GM10847 (cell line): ENCODE results near the gene BCL2L15.
A peak's percentile ranks its signal among the peaks of the same experiment; 100 is the strongest.

Experiments used
- POLR2A ChIP-seq: IDR thresholded peaks from 2 replicates; pipeline ENCODE4 v1.6.1; 2011; ENCODE audit not compliant: insufficient read length; ENCODE audit errors: extremely low read depth

Gene BCL2L15

GRCh38 chr1:113917400-113918082 is 30.2 kb upstream of the BCL2L15 start:
- TF ChIP-seq POLR2A = no peak

DNA sequence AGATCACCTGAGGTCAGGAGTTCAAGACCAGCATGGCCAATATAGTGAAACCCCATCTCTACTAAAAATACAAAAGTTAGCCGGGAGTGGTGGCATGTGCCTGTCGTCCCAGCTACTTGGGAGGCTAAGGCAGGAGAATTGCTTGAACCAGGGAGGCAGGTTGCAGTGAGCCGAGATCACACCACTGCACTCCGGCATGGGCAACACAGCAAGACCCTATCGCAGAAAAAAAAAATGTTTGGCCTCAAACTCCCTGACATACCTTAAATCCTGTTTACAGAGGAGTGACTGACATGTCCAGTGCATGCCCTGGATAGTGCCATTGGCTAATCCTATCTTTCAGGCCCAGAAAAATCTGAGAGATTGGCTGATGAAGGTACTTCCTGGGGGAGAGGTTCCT is 29.6 kb upstream of the BCL2L15 start:
- TF ChIP-seq POLR2A = no peak

GRCh38 chr1:113913887-113914664 is 26.7 kb upstream of the BCL2L15 start:
- TF ChIP-seq POLR2A = no peak

DNA sequence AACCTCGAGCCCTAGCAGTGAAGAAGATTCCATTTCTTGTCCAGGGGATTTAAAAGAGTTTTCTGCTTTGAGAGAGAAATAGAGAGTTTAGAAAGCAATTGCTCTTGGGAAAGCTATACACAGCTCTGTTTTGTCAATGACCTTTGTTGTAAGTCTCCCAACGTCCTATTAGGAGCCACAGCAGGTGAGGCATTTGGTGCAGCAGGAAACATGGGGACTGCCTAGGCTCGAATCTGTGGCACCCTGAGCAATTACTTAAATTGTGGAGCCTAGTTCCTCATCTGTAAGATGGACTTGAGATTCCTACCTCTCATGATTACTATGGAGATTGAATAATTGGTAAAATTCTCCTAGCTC is 25.9 kb upstream of the BCL2L15 start:
- TF ChIP-seq POLR2A = no peak

DNA sequence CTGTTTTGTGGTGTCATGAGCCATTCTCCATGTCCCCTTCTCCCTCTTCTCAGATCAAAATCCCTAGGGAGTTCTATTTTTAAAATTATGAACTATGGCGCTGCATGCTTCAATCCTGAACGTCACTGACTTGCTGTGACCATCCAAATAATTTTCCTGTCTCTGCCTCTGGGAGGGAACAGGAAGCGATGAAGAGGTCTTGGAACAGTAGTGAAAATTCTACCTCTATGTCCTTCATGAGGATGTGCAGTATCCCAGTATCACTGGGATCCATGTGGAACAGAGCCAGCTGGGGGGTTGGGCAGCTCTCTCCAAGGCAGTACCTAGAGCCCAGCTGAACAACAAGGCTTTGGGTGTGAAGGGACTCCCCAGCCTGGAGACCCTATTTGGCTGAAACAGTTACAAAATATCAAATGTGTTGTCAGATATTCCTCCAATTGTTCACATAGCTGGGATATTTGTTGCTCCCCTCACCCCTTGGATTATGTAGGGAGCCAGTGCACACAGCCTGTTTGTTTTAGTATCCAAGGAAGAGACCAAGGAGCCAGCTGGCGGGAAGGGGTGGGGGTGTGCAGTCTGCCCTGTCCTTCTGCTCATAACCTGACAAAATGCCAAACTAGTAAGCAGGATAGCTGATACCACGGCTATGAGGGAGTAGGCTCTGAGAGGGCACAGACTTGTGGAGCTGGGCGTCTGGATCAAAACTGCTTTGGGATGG is 25.4 kb upstream of the BCL2L15 start:
- TF ChIP-seq POLR2A = no peak

DNA sequence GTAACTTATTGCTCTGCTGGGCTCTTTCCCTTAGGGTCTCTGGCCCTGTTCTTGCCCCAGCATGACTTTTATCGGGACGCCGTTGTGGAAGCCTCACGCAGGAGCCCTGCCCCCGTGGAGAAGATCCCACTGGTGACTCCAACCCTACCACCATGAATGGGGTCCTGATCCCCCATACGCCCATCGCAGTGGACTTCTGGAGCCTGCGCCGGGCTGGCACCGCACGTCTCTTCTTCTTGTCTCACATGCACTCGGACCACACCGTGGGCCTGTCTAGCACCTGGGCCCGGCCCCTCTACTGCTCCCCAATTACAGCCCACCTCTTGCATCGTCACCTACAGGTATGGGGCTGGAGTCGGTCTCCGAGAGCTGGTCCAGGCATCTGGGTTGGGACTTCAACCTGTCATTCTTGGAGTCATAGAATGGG is 18.1 kb upstream of the BCL2L15 start:
- TF ChIP-seq POLR2A = no peak

- peak; percentile 64 for TF ChIP-seq POLR2A
Observed at GRCh38 chr1:113904674-113905434, 17.5 kb upstream of the BCL2L15 start, which contains the start of the genes AP4B1 and DCLRE1B. Gene AP4B1 (minus strand): TSS chr1:113904799. CDS start chr1:113904717, 82 bp downstream. Gene DCLRE1B (plus strand): TSS chr1:113905326. CDS start chr1:113905587, 261 bp downstream.

DNA sequence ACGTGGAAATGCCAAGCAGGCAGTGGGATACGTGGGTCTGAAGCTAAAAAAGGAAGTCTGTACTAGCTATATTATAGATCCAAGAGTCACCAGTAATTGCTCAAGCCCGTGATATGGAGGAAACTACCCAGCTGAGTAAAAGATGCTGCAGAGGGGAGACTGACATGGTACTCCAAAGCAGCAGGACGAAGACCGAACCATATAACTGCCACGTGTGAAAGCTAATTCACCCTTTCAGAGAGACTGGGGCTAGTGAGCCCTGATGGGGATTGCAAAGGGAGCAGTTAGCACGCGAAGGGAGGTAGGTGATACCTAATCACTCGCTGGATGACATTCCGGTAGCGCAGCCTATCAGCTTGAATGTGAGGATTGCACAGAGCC is 16.9 kb upstream of the BCL2L15 start:
- no peak for TF ChIP-seq POLR2A

DNA sequence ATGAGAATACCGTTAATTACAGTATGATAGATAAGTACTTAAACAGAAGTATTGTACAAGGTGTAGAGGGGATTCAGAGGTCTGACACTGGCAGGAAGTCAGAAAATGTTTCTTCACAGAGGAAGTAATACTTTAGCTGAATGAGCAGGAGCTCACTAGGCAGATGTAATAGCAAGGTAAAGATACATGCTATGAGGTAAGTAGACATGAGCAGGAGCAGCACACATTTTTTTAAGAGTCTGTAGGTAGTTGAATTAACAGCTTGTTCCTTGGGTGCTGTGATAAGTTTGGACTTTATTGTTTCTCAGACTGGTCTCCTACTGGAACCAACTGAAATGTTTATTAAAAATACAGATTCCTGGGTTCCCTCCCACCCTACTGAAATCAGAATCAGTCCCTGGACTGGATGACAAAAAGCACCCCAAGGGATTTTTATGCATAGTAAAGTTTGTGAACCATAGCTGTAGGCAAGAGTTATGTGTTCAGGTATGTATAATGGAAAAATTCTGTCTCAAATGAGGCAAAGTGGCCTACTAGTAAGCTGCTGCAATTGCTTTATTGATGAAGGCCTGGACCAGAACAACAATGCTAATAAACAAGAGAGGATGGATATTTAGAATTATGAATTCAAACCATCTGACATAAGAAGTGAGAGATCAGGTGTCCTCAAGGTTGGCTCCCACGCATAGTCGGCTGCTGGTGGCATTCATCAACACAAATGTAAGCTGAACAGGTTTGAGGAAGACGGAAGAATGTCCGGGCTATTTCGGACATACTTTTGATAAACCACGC is 16.3 kb upstream of the BCL2L15 start:
- TF ChIP-seq POLR2A = no peak

DNA sequence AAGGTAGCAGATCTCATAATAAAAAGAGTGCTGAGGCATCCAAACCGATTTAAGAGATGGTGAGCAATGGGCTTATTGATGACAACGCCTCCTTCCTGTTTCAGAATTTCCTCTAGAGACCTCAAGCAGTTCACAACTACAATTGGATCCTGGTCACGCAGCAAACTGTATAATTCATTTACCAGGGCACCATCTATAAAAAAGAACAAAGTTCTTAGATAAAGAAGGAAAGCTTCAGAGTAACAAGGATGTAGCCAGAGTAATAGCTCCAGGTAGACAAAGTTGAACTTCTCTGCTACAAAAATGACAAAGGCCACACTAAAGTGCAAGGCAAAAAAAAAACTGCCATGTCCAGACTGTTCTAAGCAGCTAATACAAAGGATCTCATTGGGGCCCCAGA is 13.8 kb upstream of the BCL2L15 start:
- no peak for TF ChIP-seq POLR2A

DNA sequence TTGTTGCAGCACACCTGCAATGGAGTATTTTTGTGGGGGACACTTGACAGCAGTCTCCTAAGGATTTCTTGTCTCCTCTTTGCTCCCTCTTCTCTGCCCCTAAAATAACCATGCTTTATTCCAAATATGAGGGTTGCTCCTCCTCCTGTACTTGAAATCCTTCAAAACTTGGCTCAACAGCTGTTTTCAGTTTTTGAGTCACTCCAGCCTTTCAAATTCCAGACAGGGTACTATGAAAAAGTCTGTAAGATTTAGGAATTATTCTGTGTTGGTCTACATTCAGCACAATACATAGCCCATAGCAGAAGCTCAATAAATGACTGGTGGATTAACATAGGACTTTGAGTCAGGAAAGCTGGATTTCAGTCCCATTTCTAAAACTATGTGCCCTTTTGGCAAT is 11.7 kb upstream of the BCL2L15 start:
- TF ChIP-seq POLR2A = no peak

DNA sequence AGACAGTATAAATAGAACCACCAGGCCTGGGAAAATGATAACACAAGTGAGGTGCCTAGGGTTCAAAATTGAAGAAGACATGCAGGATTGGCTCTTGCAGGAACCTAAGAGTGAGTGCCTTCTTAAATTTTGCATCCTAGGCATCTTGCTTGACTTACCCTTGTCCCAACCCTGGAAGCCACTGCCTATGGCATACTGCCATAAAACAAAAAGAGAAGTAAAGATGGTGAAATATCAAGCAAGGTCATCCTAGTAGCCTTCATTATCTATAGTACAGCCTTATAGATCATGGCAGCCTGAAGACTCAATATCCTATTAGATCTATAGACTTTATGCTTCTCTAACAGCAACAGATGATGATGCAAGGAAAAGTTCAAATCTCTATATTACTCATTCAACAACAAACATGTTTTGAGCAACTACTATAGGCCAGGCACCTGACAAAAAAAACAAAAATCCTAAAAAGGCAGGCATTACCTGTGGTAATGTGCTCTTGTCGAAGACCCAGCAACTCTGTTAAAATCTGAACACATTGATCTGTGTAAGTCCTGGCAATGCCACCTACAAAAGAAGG is 10.9 kb upstream of the BCL2L15 start:
- TF ChIP-seq POLR2A = no peak

GRCh38 chr1:113895961-113896360 is 8.6 kb upstream of the BCL2L15 start:
- no peak for TF ChIP-seq POLR2A

DNA sequence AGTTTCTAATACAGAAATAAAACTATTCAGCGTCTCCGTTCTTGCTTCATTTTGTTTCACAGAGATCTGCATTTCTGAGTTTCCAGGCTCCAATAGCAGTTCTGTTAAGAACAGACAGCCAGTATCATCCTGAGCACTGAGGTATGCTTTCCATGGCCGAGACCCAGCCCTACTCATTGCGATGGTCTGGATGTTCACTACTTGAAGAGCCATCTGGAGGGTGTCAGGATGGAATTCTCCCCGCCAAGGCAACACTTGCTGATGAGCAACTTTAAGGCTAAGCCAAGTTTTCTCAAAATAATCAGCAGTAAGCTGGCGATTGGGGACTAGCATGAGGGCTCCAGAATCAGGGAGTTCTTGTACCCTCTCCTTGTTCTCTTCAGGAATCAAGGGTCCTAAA is 7.7 kb upstream of the BCL2L15 start:
- TF ChIP-seq POLR2A = no peak
